Fibroblast of lung (primary cell): ENCODE results near the gene TMEM132D. TPM values are rescaled to one million over a fixed set of nuclear protein-coding genes. Genes with fewer than 3 reads are reported as not detected.
A peak's percentile ranks its signal among the peaks of the same experiment; 100 is the strongest.

ENCODE experiments used
- DNase-seq, 2 donors: peaks; one replicate each; pipeline versions ENCODE4 v3.0.0 to v3.0.0-alpha.2; 2010; ENCODE audit warnings: low read depth in 2 of 2
- H2AFZ ChIP-seq: 2 replicates; pipeline ENCODE4 v1.5.1; 2012; ENCODE audit warnings: low read length, control low read depth, inconsistent platforms
- H3K27ac ChIP-seq: 2 replicates; pipeline ENCODE4 v1.5.1; 2011; ENCODE audit warnings: low read length, control low read depth; ENCODE audit not compliant: insufficient read depth
- H3K27me3 ChIP-seq: 2 replicates; pipeline ENCODE4 v1.5.1; 2011; ENCODE audit warnings: mild to moderate bottlenecking, low read length; ENCODE audit not compliant: control insufficient read depth, insufficient read depth
- H3K36me3 ChIP-seq: 2 replicates; pipeline ENCODE4 v1.5.1; 2011; ENCODE audit warnings: low read length; ENCODE audit not compliant: control insufficient read depth, insufficient read depth
- H3K4me1 ChIP-seq: 2 replicates; pipeline ENCODE4 v1.5.1; 2011; ENCODE audit warnings: low read length; ENCODE audit not compliant: control insufficient read depth, insufficient read depth; ENCODE audit errors: extremely low read depth
- H3K4me2 ChIP-seq: 2 replicates; pipeline ENCODE4 v1.5.1; 2011; ENCODE audit warnings: low read length, control low read depth; ENCODE audit not compliant: insufficient read depth; ENCODE audit errors: extremely low read depth
- H3K4me3 ChIP-seq, 4 experiments: fragments of 200-600 bp in 1 of 4; sonication (generic) in 1 of 4; replicated peaks in 1 of 4; 2 replicates each; pipeline ENCODE4 v1.5.1; 2011 to 2016; ENCODE audit warnings: low read length in 4 of 4, low read depth in 3 of 4, mild to moderate bottlenecking in 3 of 4, control low read depth in 2 of 4, inconsistent platforms in 1 of 4, mixed read lengths in 1 of 4; ENCODE audit not compliant: insufficient read depth in 1 of 4; ENCODE audit errors: control extremely low read depth in 1 of 4
- H3K79me2 ChIP-seq: 2 replicates; pipeline ENCODE4 v1.5.1; 2012; ENCODE audit warnings: mild to moderate bottlenecking, low read length, inconsistent platforms; ENCODE audit not compliant: control insufficient read depth, insufficient read depth
- H3K9ac ChIP-seq: 2 replicates; pipeline ENCODE4 v1.5.1; 2011; ENCODE audit warnings: mild to moderate bottlenecking, low read length, control low read depth; ENCODE audit not compliant: insufficient read depth
- H3K9me3 ChIP-seq: 2 replicates; pipeline ENCODE4 v1.5.1; 2012; ENCODE audit warnings: low read depth, low read length; ENCODE audit not compliant: control insufficient read depth, insufficient read depth
- H4K20me1 ChIP-seq: 2 replicates; pipeline ENCODE4 v1.5.1; 2011; ENCODE audit warnings: low read length; ENCODE audit not compliant: control insufficient read depth, insufficient read depth; ENCODE audit errors: extremely low read depth
- CTCF ChIP-seq, 2 donors: IDR thresholded peaks in 1 of 2; conservative IDR thresholded peaks in 1 of 2; 1 replicate in 1 of 2; 2 replicates in 1 of 2; pipeline ENCODE4 v1.5.1; 2011 to 2012; ENCODE audit warnings: low read length in 2 of 2, control low read depth in 1 of 2, inconsistent platforms in 1 of 2, low read depth in 1 of 2, mild to moderate bottlenecking in 1 of 2
- EZH2 ChIP-seq: IDR thresholded peaks from 2 replicates; pipeline ENCODE4 v1.5.1; 2012; ENCODE audit warnings: low read length, control low read depth, mild to moderate bottlenecking; ENCODE audit errors: missing control alignments
- polyA plus RNA-seq, 2 donors: library from polyadenylated mRNA; depleted of rRNA in 1 of 2; stranded (reverse) in 1 of 2; unstranded in 1 of 2; fragments of >200 nt; gene quantifications; 2 replicates each; pipeline ENCODE4 v1.2.1, GENCODE V29; 2011 to 2012; ENCODE audit warnings: missing spikeins in 1 of 2
- total RNA-seq: library from RNA; depleted of rRNA; stranded (reverse); fragments of >200 nt; gene quantifications from 2 replicates; pipeline ENCODE4 v1.2.1, GENCODE V29; 2014

Gene TMEM132D
- total and polyA plus RNA-seq, 2 donors (not counting 1 experiment from before 2014, with no cell fraction given), result not detected

GRCh38 chr12:129527506-129527905 is 376.3 kb downstream of the TMEM132D start:
- Histone ChIP-seq H2AFZ (no peak overlapping the region), H3K4me3 (no peak overlapping the region), H3K79me2 (no peaks in the 10 kb centered on the region), H3K9ac (no peak overlapping the region), H3K36me3 (no peaks in the 10 kb centered on the region), H3K27ac (no peak overlapping the region), H4K20me1 (no peaks in the 10 kb centered on the region), H3K4me2 (no peak overlapping the region), H3K9me3 (no peaks in the 10 kb centered on the region), H3K4me1 (no peaks in the 10 kb centered on the region), H3K27me3 (no peaks in the 10 kb centered on the region)
- DNase-seq, result no peak
- TF ChIP-seq EZH2, result no peak
- no peak for TF ChIP-seq CTCF (conservative IDR thresholded peaks at IDR 0.05 in 1 of 2, IDR thresholded peaks at IDR 0.05 in 1 of 2; ENCODE audit: low read depth in 1 of 2, low read length in 2 of 2)

DNA sequence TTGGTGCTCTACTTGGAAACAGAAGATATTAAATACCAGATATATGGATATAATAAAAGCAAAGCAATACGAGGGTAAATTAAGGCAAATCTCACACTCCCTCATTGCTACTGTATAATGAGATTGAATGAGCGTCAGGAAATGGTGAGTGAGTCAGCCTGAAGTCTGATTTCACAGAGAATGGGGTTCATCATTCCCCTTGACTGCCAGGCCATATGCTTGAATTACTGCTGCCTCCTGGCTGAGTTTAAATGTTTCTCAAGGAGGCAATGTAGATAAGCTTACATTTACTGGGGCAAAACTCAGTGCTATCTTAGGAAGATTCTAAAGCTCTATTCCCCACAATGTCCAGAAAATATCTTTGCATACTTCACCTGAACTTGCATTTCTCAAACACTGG is 380.2 kb downstream of the TMEM132D start:
- no peaks in the 10 kb centered on the region for H3K4me1 ChIP-seq
- H3K9me3 ChIP-seq, result no peaks in the 10 kb centered on the region
- H3K4me3 ChIP-seq, result no peak overlapping the region
- no peak overlapping the region for H2AFZ ChIP-seq
- peak in 1 of 2 donors; percentile 14 for DNase-seq
- TF ChIP-seq CTCF (conservative IDR thresholded peaks at IDR 0.05 in 1 of 2, IDR thresholded peaks at IDR 0.05 in 1 of 2; ENCODE audit: low read depth in 1 of 2, low read length in 2 of 2) (no peak), EZH2 (no peak)
- no peaks in the 10 kb centered on the region for H4K20me1 ChIP-seq
- H3K9ac ChIP-seq, result no peak overlapping the region
- no peaks in the 10 kb centered on the region for H3K79me2 ChIP-seq
- H3K27me3 ChIP-seq, result no peaks in the 10 kb centered on the region
- H3K36me3 ChIP-seq, result no peaks in the 10 kb centered on the region
- H3K4me2 ChIP-seq, result no peak overlapping the region
- no peak overlapping the region for H3K27ac ChIP-seq

GRCh38 chr12:129520739-129521138 is 383.1 kb downstream of the TMEM132D start:
- Histone ChIP-seq H3K27ac (no peak overlapping the region), H3K9ac (no peak overlapping the region), H3K27me3 (no peaks in the 10 kb centered on the region), H3K79me2 (no peaks in the 10 kb centered on the region), H3K4me2 (no peak overlapping the region), H3K4me1 (no peaks in the 10 kb centered on the region), H3K9me3 (no peaks in the 10 kb centered on the region), H3K4me3 (no peak overlapping the region), H2AFZ (no peak overlapping the region), H4K20me1 (no peaks in the 10 kb centered on the region), H3K36me3 (no peaks in the 10 kb centered on the region)
- peak in 1 of 2 donors; percentile 56 for DNase-seq
- TF ChIP-seq EZH2 (no peak), CTCF (conservative IDR thresholded peaks at IDR 0.05 in 1 of 2, IDR thresholded peaks at IDR 0.05 in 1 of 2; ENCODE audit: low read depth in 1 of 2, low read length in 2 of 2) (no peak)
